HG02852 (cell line): ENCODE results near the gene CACNB4.

ENCODE experiments used
- ATAC-seq: cut with Tn5 transposase; IDR thresholded peaks from one replicate; pipeline ENCODE4 v1.9.1; 2021; ENCODE audit warnings: mild to moderate bottlenecking, moderate library complexity; ENCODE audit not compliant: unreplicated experiment

The CACNB4 gene

DNA sequence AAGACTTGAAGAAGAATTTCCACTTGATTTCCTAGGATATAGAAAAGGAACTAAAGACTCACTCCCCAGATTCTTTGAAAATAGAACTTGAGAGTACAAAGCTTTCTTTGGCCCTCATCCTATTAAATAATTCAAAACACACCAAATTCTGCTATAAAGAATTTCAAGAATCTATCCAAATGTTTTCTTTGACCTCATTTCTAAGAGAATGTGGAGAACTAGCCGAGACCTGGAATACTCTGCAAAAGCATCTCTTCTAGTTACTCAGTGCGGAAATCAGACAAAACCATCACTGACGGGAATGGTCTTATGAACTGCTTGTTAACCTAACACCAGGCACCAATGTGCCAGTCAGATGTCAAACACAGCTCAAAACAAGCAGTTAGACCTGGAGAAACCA lies 226.4 kb downstream of the CACNB4 start:
- ATAC-seq, result no peak

DNA sequence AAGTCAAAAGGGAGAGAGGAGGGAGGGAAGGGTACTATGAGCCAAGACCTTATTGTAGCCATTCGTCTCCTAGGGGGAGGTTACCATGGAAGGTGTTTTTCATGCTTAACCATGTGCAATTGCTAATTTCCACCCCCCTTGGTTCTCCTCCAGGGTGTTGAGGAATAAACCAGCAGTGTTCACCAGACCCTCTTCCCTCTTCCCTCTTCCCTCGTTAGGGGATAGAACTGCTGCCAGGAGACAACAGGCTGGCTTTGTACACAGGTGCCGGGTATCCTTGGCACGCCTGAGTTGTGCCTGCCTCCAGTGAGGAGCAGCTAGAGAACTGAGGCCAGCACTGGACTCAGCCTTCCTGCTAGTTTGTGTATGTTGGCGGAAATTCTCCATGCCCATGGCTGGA lies 229.6 kb downstream of the CACNB4 start:
- ATAC-seq, result no peak

DNA sequence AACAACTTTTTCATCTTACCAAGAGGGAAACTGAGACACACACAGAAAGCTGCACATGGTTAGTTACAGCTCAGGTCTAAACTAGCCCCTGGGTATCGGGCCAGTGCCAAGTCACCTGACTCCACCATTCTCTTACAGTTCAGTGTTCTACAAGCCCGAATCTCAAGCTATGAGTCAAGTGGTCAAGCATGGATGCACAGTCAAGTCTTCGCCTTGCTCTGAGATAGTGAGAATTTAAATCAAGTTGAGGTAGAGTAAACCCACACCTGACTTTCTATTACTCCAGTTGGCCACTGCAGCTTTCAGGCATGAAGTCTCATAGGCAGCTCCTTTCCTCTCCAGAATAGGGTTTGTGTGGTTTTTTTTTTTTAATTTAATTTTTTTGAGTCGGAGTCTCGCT lies 236.1 kb downstream of the CACNB4 start:
- peak; percentile 98 for ATAC-seq

DNA sequence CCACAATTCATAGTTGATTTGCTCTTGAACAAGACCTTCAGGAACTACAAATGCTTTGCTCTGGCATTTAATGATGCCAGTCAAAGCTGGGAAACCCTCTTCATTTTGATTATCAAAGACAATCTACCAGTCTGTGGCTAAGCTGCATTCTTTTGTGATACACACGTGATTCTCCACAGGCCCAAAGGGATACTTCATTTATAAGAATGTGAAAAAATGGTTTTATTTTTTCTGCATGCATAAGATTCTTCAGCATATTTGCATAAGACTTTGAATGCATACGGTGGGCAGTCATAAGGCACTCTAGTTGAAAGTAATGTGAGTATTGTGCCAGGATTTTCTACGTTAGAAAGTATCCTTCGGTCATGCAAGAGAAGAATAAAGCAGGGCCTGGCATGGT lies 237.7 kb downstream of the CACNB4 start:
- no peak for ATAC-seq

DNA sequence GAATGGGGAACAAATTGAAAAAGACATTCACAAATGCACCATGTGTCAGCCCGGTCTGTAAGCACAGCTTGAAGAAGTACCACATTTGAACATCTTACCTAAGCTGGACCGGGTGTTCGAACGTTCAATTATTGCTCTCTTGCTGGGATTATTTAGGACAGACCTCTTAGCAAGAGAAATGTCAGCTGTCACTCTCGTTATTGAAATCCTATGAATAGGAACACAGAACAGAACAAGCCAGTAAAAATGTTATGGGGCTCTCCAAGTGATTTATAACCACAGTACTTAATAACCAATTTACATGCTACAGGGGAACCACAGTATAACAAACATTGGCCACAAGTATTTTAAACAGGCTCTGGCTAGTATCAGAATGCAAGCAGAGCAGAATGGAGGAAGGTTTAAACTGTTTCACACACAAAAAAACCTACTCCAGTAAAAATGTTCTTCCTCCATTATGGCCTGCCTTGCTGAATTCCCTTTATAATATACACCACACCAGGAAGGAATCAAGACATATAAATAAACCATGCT lies 238.2 kb downstream of the CACNB4 start:
- ATAC-seq, result no peak

DNA sequence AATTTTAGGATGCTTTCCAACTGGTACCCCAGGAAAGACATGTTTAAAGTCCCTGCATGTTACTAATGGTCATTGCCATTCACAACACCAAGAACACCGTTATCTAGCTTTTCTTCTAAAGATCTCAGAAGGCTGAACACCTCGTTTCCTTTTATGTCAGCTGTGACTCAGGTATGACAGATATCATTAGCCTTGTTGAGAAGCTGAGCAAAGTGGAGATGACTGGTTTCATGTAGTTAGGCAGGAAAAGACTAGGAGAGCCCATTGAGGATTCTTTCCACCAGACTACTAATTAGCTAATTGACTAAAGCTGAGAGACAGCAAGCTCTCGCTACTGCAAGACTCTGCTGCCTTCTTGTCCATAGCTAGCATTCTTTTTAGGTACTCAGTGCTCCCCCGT lies 238.6 kb downstream of the CACNB4 start:
- no peak for ATAC-seq

DNA sequence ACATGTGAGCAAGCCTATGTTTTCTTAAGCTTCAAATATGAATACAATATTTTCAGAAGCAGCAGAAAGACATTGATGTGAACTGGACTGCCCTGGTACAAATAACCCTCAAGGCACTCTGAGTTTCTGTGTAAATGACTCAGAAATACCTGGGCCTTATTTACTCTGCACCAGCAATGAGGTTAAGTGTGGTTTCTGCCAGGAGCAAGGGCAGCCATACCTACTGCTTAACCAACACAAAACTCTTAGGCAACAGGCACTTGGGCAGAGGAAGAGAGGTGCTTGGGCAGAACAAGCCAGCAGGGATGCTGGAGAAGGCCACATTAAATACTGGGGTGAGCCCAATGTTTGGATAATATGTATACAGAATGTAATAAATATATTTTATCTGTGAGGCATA lies 241.2 kb downstream of the CACNB4 start:
- ATAC-seq, result no peak

DNA sequence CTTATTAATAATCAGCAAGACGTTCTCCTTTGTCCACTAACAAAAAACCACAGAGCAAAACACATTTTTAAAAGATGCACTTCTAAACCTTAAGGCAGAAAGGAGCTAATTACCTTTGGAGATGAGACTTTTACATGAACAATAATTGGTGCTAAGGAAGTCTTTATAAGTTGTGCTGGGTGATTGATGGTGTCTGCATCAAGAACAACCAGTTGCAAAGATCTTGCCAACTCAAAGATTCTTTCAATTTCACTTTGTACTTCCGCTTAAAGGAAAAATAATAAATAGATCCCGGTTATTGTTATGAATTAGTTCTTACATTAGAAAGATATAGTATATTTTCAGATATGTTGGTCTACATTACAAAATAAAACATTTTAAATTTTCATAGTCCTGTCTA lies 243.7 kb downstream of the CACNB4 start:
- ATAC-seq, result no peak

DNA sequence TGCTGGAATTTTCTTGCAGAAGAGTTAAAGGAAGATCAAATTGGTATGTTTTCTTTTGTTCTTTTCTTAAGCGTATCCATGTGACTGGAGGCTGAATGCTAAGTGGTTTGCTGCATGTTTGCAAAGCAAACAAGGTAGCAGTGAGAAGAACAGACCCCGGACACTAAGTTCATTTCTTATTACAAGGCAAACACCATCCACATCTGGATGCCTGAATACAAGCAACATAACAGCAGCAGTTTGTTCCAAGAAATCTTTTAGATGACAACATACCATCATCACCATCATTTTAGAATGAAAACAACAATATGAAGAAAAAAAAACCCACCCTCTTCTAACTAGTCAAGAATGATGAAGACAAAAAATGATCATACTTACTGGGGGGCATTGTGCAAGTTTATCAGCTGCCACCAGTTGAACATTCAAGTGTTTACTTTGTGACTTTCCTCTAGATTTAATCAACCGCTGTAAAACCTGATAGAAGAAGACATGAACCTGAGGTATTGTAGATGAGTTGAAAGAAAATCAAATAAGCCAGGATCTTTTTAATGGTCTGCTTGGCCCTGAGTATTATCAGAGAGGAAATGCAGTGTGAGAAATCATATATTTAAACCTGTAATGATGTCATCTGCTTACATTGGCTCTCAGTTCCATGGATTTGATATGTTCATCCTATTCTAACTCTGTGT lies 245.6 kb downstream of the CACNB4 start:
- ATAC-seq, result no peak

DNA sequence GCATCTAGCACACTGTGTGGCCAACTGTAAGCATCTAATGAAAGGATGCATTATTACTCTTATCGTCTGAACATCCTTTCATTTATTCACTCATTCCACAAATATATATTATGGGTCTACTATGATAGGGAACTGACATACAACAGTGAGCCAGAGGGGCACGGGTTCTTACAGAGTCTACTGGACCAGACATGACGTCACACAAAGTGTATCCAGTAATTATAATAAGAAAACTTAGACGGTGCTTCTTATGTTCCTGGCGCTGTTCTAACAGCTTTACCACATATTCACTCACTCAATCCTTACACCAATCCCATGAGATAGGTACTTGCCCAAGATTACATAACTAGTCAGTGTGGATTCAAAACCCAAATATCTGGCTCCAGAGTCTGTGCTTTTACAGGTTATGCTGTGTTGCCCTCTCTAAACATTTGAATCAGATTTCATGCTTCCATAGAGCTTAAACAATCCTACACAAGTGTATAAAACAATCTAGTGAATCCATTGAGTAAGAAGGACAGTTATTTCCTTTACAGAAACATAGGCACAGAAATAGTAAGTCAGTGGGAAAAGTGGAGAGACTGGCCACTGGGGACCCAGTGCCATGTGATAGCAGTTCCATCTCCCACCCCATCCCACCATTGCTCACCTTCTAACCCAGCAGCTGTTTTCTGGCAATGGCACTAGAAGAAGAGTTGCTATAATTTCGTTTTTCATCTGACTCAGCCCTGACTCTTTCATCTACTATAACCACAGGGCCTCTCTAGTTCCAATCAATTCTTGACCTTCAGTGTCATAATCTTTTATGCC lies 246.4 kb downstream of the CACNB4 start:
- no peak for ATAC-seq

DNA sequence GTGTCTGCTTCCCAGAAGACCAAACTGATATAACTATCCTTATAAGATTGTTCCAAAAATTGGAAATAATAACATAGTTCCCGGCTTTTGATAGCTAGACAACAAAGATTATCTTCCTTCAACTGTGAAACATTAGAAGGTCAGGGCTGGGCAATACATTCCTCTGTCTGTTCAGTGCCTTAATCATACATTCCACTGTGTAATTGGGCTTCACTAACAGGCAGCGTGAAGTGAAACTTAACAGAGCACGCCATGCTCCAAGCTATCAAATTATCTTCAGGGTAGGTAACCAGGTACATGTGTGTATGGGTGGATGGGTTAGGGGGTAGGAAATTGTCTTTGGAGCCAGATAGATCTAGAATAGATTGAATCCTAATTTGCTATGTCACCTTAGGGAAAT lies 247.1 kb downstream of the CACNB4 start:
- no peak for ATAC-seq

DNA sequence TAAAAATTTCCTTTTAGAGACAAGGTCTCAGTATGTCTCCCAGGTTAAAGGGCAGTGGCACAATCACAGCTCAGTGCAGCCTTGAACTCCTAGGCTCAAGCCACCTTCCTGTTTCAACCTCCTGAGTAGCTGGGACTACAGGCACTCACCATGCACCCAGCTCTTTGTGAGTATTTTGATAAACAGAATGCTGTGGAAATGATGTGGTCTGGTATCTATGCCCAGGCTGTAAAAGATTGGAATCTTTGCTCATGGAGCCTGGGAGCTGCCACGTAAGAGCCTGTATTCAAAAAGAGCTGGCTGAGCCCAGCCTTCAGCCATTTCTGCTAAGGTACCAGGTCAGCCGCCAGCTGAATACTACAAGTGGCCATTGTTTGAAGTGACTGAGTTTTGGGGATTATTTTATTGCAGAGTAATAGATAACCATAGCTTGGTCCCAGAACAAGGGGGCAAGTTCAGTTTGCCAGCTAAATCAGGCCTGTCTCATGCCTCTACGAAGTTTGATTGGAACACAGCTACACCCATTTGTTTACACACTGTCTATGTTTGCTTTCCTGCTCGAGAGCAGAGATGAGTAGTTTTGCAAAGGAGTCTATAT lies 249.3 kb downstream of the CACNB4 start:
- ATAC-seq, result no peak

DNA sequence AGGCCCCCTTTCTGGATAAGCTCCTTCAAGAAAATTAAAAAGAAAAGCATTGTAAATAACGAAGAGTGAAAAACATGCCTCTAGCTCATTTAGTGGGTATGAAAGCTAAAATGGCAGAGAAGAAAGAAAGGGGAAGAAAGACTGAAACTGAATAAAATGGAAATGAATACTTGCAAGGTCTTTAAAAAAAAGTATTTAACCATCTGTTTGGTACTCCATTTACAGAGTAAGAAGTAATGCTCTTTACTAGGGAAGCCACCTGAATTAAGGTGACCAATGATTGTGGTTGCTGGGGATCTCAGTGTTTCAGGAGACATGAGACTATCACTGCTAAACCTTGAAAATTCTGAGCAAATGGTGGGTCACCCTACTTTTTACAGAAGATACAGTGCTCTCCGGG lies 253.0 kb downstream of the CACNB4 start:
- peak; percentile 58 for ATAC-seq

DNA sequence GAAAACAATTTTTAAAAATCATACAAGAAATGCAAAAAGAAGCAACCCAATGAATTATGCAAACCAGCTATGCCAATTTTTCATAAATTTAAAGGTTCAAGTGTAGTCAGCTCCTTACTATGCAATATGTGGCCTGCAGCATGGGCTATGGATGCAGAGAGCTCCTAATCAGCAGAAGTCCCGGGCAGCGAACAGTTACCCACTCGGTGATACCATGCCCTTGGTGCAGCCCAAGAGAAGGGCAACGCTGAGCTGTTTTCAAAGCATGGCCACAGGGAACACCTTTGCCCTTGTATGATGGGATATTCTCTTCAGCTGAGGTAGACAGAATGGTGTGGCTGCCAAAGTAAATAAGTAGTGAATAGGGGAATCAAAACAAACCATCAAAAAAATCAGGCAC lies 253.4 kb downstream of the CACNB4 start:
- no peak for ATAC-seq

DNA sequence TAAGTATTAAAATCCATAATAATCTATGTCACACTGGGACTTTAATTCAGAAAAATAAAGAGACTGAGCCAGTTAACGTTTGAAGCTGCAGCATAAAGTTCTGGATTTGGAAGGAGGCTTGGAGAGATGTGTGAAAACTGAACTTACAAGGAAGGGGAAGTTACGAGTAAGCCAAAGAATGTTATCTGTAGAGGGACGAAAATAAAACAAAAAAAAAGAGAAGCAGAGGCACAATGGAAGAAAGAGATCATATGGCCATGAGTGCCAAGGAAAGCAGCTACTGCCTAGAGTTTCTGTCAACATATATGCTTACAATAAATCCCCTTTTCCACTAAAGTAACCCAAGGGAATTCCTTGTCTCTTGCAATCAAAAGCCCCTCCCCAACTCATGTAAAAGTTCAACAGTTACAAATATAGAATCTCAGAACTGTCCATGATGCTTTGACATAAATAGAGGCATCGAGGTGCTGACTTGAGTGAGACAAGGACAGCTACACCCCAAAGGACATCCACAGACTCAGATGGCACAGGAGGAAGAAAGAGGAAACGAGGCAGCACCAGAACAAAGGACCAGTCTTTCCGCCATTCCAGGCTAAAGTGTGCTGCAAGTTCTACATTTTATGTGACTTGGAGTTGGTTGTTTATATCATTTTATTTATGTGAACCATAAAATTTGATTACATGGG lies 254.5 kb downstream of the CACNB4 start:
- ATAC-seq, result no peak

DNA sequence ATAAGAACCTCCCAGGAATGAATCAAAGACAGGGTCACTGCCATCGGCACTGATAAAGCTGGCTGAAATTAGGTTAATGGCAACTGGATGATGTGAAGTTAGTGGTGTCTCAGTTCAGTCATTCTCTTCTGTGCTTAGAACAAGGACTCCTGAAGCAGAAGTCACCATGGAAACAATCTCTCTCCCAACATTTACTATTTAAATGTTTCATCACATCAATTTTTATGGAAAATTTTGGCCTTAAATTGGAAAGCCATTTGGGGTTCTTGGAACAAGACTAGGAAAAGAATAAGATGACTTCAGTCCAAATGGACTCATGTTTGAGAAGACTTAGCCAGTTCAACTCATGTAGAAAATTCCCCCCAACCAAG lies 255.2 kb downstream of the CACNB4 start:
- no peak for ATAC-seq

DNA sequence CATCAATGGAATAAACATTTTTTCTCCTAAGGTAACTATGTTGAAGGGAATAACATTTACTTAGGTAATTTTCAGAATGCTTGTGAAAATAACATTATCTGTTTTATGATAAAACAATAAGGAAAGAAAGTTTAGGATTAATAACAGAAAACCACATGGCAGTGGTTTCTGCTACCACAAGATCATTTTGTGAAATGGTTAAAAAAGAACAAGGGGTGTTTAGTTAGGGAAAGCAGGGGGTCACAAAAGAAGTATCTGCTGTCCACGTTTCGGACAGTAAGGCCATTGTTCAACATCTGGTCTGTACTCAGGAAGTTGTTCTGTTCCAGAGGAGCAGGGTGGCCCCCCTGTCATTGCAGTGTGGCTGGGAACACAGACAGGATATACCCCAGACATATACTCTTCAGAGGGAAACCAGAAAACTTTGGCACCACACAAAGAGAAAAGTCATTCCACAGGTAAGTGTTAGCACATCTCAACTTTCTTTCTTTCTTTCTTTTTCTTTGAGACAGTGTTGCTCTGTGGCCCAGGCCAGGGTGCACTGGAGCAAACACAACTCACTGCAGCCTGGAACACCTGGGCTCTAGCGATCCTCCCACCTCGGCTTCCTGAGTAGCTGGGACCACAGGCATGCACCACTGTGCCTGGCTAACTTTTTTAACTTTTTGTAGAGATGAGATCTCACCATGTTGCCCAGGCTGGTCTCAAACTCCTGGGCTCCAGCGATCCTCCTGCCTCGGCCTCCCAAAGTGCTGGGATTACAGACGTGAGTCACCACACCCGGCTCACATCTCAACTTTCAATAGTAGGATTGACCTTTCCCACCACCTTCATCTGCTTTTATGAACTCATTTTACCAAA lies 255.8 kb downstream of the CACNB4 start:
- peak; percentile 29 for ATAC-seq

DNA sequence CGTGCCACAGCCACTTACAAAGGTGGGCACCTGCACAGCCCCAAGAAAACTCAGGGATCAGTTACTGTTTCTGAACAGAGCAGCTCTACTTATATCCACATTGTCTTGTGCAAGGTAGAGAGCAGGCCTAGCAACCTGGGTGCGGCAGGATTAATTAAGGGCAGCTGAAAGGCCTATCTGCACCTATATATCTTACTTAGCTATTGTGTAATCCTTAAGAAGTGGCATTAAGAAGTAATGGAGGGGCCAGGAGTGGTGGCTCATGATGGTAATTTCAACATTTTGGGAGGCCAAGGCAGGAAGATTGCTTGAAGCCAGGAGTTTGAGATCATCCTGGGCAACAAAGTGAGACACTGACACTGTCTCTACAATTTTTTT lies 257.8 kb downstream of the CACNB4 start:
- no peak for ATAC-seq

DNA sequence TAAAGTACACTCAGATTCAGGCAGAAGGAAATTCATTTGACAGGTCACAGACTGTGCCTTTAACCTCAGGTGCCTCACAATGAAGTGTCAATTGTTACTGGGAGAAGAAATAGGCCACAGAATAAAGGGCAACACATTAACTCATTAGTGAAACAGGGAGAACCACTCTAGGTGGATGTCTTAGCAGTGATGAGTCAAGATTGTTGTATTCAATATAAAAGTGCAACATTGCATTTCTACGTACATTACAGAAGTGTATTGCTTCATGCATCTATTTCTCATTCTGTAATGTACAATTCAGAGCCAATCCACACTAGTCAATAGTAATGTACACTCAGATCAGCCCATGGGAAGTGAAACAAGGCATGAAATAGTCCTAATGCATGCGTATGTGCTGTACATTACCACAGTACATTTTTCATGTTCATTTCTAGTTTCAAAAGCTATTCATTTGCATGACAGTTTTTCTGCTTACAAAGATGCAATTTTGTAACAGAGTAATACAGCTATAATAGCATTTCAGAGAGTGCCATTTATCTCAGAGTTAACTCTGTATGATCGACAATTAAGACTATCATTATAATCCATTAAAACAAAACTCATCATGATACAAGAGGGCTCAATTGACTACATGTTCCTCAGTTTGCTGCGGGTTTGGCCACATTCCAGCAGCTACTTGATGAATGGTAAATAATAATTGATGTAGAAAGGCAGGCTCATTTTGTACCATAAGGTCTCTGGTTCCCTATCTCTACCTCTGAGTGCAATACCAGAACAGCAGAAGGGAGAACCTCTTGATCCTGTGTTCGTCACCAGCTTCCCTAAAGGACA lies 258.4 kb downstream of the CACNB4 start:
- ATAC-seq, result peak; percentile 98

DNA sequence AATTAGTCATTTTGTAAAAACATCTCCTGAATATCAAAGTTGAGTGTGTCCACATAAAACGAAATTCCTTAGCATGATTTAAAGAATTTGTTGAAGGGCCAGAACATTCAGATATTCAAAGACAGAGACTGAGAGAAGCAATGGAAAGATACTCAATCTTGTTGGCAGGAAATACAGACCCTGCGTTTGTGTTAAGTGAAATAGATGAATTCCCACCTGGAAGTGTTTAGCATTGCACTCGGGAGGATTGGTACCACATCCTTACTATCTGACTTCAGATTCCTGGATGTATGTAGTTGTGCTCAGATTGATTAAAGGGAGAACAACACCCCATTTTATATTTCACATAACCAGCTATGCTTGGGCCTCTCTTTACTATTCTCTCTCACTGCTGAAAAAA lies 260.9 kb downstream of the CACNB4 start:
- ATAC-seq, result no peak
